ENCODE data around the gene LRFN2.

Gene LRFN2

GRCh38 chr6:40378071-40378724 lies 209.0 kb downstream of the LRFN2 start:
- no peaks in the 10 kb centered on the region for H3K9me3 ChIP-seq (ENCODE audit: control insufficient read depth, insufficient read depth, low read length)
- no peak overlapping the region for H3K4me3 ChIP-seq (ENCODE audit: low read length)
- no peak overlapping the region for H3K4me2 ChIP-seq (ENCODE audit: low read length)
- H3K36me3 ChIP-seq (ENCODE audit: control insufficient read depth, low read length) = no peaks in the 10 kb centered on the region
- no peaks in the 10 kb centered on the region for H3K79me2 ChIP-seq (ENCODE audit: control insufficient read depth, low read length)
- no peaks in the 10 kb centered on the region for H3F3A ChIP-seq (ENCODE audit: control insufficient read depth, insufficient read depth)
- H3K27me3 ChIP-seq (ENCODE audit: control insufficient read depth, low read length) = no peaks in the 10 kb centered on the region; the same call in none of the 2 replicates
- no peaks in the 10 kb centered on the region for H3K4me1 ChIP-seq (ENCODE audit: control insufficient read depth, low read length)
- TF ChIP-seq EZH2phosphoT487 (IDR thresholded peaks at IDR 0.05; ENCODE audit: borderline replicate concordance, low read length) = no peak
- TF ChIP-seq, protein P1, sequence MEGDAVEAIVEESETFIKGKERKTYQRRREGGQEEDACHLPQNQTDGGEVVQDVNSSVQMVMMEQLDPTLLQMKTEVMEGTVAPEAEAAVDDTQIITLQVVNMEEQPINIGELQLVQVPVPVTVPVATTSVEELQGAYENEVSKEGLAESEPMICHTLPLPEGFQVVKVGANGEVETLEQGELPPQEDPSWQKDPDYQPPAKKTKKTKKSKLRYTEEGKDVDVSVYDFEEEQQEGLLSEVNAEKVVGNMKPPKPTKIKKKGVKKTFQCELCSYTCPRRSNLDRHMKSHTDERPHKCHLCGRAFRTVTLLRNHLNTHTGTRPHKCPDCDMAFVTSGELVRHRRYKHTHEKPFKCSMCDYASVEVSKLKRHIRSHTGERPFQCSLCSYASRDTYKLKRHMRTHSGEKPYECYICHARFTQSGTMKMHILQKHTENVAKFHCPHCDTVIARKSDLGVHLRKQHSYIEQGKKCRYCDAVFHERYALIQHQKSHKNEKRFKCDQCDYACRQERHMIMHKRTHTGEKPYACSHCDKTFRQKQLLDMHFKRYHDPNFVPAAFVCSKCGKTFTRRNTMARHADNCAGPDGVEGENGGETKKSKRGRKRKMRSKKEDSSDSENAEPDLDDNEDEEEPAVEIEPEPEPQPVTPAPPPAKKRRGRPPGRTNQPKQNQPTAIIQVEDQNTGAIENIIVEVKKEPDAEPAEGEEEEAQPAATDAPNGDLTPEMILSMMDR (IDR thresholded peaks at IDR 0.05; ENCODE audit: low read depth, low read length, poor library complexity, severe bottlenecking) = no peak
- H3K9me2 ChIP-seq (replicated peaks; ENCODE audit: control insufficient read depth, low read length) = no peaks in the 10 kb centered on the region; the same call in 1 of the 2 replicates
- H3K27ac ChIP-seq (ENCODE audit: low read depth, low read length) = no peak overlapping the region
- no peaks in the 10 kb centered on the region for H4K20me1 ChIP-seq (ENCODE audit: control insufficient read depth, insufficient read depth, low read depth, low read length)

DNA sequence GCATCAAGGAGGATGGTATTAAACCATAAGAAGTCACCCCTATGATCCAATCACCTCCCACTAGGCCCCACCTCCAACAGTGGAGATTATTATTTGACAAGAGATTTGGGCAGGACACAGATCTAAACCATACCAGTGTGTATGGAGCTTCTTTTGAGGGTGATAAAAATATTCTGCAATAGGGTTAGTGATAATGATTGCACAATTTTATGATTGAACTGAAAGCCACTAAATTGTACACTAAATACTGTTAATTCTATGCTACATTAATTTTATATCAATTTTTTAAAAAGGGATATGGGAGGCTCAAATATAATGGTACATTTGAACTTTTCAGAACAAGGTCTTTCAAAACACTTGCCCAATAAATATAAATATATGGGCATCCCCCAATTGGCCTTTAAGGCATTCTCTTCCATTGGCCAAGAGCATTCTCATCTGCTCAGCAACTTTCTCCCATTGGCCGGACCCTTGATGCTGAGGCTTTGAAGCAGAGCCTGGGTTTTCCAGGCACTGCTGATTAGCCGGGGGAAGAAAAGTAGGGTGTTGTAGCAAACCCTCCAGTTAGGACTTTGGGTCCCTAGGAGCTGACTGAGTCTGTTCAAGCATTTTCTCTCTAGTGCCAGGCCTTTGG lies 209.9 kb downstream of the LRFN2 start:
- no peaks in the 10 kb centered on the region for H4K20me1 ChIP-seq (ENCODE audit: control insufficient read depth, insufficient read depth, low read depth, low read length)
- no peaks in the 10 kb centered on the region for H3K4me1 ChIP-seq (ENCODE audit: control insufficient read depth, low read length)
- no peaks in the 10 kb centered on the region; the same call in none of the 2 replicates for H3K27me3 ChIP-seq (ENCODE audit: control insufficient read depth, low read length)
- H3K9me3 ChIP-seq (ENCODE audit: control insufficient read depth, insufficient read depth, low read length) = no peaks in the 10 kb centered on the region
- no peaks in the 10 kb centered on the region for H3K79me2 ChIP-seq (ENCODE audit: control insufficient read depth, low read length)
- no peak overlapping the region for H3K27ac ChIP-seq (ENCODE audit: low read depth, low read length)
- TF ChIP-seq EZH2phosphoT487 (IDR thresholded peaks at IDR 0.05; ENCODE audit: borderline replicate concordance, low read length) = no peak
- TF ChIP-seq, protein P1 (IDR thresholded peaks at IDR 0.05; ENCODE audit: low read depth, low read length, poor library complexity, severe bottlenecking) = no peak
- H3F3A ChIP-seq (ENCODE audit: control insufficient read depth, insufficient read depth) = no peaks in the 10 kb centered on the region
- no peaks in the 10 kb centered on the region; the same call in 1 of the 2 replicates for H3K9me2 ChIP-seq (replicated peaks; ENCODE audit: control insufficient read depth, low read length)
- H3K4me2 ChIP-seq (ENCODE audit: low read length) = no peak overlapping the region
- H3K36me3 ChIP-seq (ENCODE audit: control insufficient read depth, low read length) = no peaks in the 10 kb centered on the region
- no peak overlapping the region for H3K4me3 ChIP-seq (ENCODE audit: low read length)

GRCh38 chr6:40376113-40376650 lies 211.0 kb downstream of the LRFN2 start:
- Histone ChIP-seq H3K36me3 (ENCODE audit: control insufficient read depth, low read length) (no peaks in the 10 kb centered on the region), H3K4me1 (ENCODE audit: control insufficient read depth, low read length) (no peaks in the 10 kb centered on the region), H4K20me1 (ENCODE audit: control insufficient read depth, insufficient read depth, low read depth, low read length) (no peaks in the 10 kb centered on the region), H3K4me2 (ENCODE audit: low read length) (no peak overlapping the region), H3K4me3 (ENCODE audit: low read length) (no peak overlapping the region), H3K27me3 (ENCODE audit: control insufficient read depth, low read length) (no peaks in the 10 kb centered on the region; the same call in 1 of the 2 replicates), H3K27ac (ENCODE audit: low read depth, low read length) (no peak overlapping the region), H3F3A (ENCODE audit: control insufficient read depth, insufficient read depth) (no peaks in the 10 kb centered on the region), H3K9me3 (ENCODE audit: control insufficient read depth, insufficient read depth, low read length) (no peaks in the 10 kb centered on the region), H3K79me2 (ENCODE audit: control insufficient read depth, low read length) (no peaks in the 10 kb centered on the region), H3K9me2 (replicated peaks; ENCODE audit: control insufficient read depth, low read length) (no peaks in the 10 kb centered on the region; the same call in 1 of the 2 replicates)
- TF ChIP-seq, protein P1 (IDR thresholded peaks at IDR 0.05; ENCODE audit: low read depth, low read length, poor library complexity, severe bottlenecking) = no peak
- no peak for TF ChIP-seq EZH2phosphoT487 (IDR thresholded peaks at IDR 0.05; ENCODE audit: borderline replicate concordance, low read length)
